Measurements from ENCODE around the gene KCNA4.

Gene KCNA4

GRCh38 chr11:30016588-30017363, at the start of gene KCNA4:
Gene KCNA4, minus strand, starts transcription at chr11:30017030. Its CDS starts 4,352 bp downstream, at chr11:30012678.
- H3K4me3 ChIP-seq (ENCODE audit: low read depth, low read length), result no peak within 1 kb of the TSS
- TF ChIP-seq CTCF (conservative IDR thresholded peaks at IDR 0.05; ENCODE audit: low read depth, low read length), result no peak
- DNase-seq (ENCODE audit: low read depth), result peak; percentile 2

- no peak for DNase-seq (ENCODE audit: low read depth)
- TF ChIP-seq CTCF (conservative IDR thresholded peaks at IDR 0.05; ENCODE audit: low read depth, low read length), result no peak
- H3K4me3 ChIP-seq (ENCODE audit: low read depth, low read length), result no peak overlapping the region
Measured at GRCh38 chr11:30062103-30062502, 45.3 kb upstream of the KCNA4 start.

GRCh38 chr11:30059172-30059815, 42.5 kb upstream of the KCNA4 start:
- no peak for TF ChIP-seq CTCF (conservative IDR thresholded peaks at IDR 0.05; ENCODE audit: low read depth, low read length)
- DNase-seq (ENCODE audit: low read depth), result no peak
- no peak overlapping the region for H3K4me3 ChIP-seq (ENCODE audit: low read depth, low read length)

- no peak overlapping the region for H3K4me3 ChIP-seq (ENCODE audit: low read depth, low read length)
- no peak for TF ChIP-seq CTCF (conservative IDR thresholded peaks at IDR 0.05; ENCODE audit: low read depth, low read length)
- no peak for DNase-seq (ENCODE audit: low read depth)
Measured at GRCh38 chr11:30049214-30049613, 32.4 kb upstream of the KCNA4 start.

GRCh38 chr11:30046578-30046945, 29.7 kb upstream of the KCNA4 start:
- no peak for DNase-seq (ENCODE audit: low read depth)
- TF ChIP-seq CTCF (conservative IDR thresholded peaks at IDR 0.05; ENCODE audit: low read depth, low read length), result no peak
- H3K4me3 ChIP-seq (ENCODE audit: low read depth, low read length), result no peak overlapping the region

GRCh38 chr11:30045921-30046577, 29.2 kb upstream of the KCNA4 start:
- no peak overlapping the region for H3K4me3 ChIP-seq (ENCODE audit: low read depth, low read length)
- TF ChIP-seq CTCF (conservative IDR thresholded peaks at IDR 0.05; ENCODE audit: low read depth, low read length), result no peak
- DNase-seq (ENCODE audit: low read depth), result no peak
